Loucy (cell line): ENCODE data around the gene DLGAP1.

Experiments used
- H2AFZ ChIP-seq: fragments of 200-600 bp; sonication (generic); 2 replicates; pipeline ENCODE4 v1.6.0; 2016; ENCODE audit warnings: antibody characterized with exemption, mild to moderate bottlenecking, low read length, moderate library complexity
- H3F3A ChIP-seq: fragments of 200-600 bp; 2 replicates; pipeline ENCODE4 v1.6.0; 2016; ENCODE audit warnings: antibody characterized with exemption, low read depth, mild to moderate bottlenecking
- H3K27me3 ChIP-seq: fragments of 200-600 bp; sonication (generic); 2 replicates; pipeline ENCODE4 v1.6.1; 2014; ENCODE audit warnings: low read length, mild to moderate bottlenecking; ENCODE audit not compliant: insufficient read depth, poor library complexity, severe bottlenecking
- H3K36me3 ChIP-seq: fragments of 200-600 bp; sonication (generic); 2 replicates; pipeline ENCODE4 v1.6.1; 2016; ENCODE audit warnings: low read length; ENCODE audit not compliant: insufficient read depth
- H3K4me1 ChIP-seq: fragments of 200-600 bp; sonication (generic); 2 replicates; pipeline ENCODE4 v1.5.1; 2014; ENCODE audit warnings: low read length, mild to moderate bottlenecking; ENCODE audit not compliant: insufficient read depth, poor library complexity, severe bottlenecking
- H3K4me2 ChIP-seq: fragments of 200-600 bp; sonication (generic); 2 replicates; pipeline ENCODE4 v1.6.0; 2014; ENCODE audit warnings: antibody characterized with exemption, low read length, low read depth, mild to moderate bottlenecking; ENCODE audit not compliant: poor library complexity, severe bottlenecking
- H3K4me3 ChIP-seq: fragments of 200-600 bp; sonication (generic); 2 replicates; pipeline ENCODE4 v1.5.1; 2014; ENCODE audit warnings: low read length, mild to moderate bottlenecking, mixed read lengths; ENCODE audit not compliant: poor library complexity, severe bottlenecking
- H3K79me2 ChIP-seq: fragments of 200-600 bp; sonication (generic); 2 replicates; pipeline ENCODE4 v1.6.1; 2014; ENCODE audit warnings: low read length; ENCODE audit not compliant: insufficient read depth
- H3K9ac ChIP-seq: fragments of 200-600 bp; sonication (generic); 2 replicates; pipeline ENCODE4 v1.6.0; 2014; ENCODE audit warnings: mild to moderate bottlenecking, low read depth, low read length, moderate library complexity; ENCODE audit not compliant: poor library complexity, severe bottlenecking
- H3K9me2 ChIP-seq: fragments of 200-600 bp; sonication (generic); replicated peaks from 2 replicates; pipeline ENCODE4 v1.6.1; 2016; ENCODE audit warnings: low read depth, low read length, mixed read lengths
- H3K9me3 ChIP-seq: fragments of 200-600 bp; sonication (generic); 2 replicates; pipeline ENCODE4 v1.6.1; 2014; ENCODE audit warnings: mild to moderate bottlenecking, antibody characterized with exemption, low read length, low read depth; ENCODE audit not compliant: insufficient read depth
- H4K20me1 ChIP-seq: fragments of 200-600 bp; sonication (generic); 2 replicates; pipeline ENCODE4 v1.6.0; 2014; ENCODE audit warnings: antibody characterized with exemption, low read length, mild to moderate bottlenecking; ENCODE audit not compliant: insufficient read depth, poor library complexity, severe bottlenecking
- CTCF ChIP-seq: fragments of 200-600 bp; sonication (generic); conservative IDR thresholded peaks from 2 replicates; pipeline ENCODE4 v1.5.1; 2014; ENCODE audit warnings: mild to moderate bottlenecking, antibody characterized with exemption, low read length
- EZH2phosphoT487 ChIP-seq: fragments of 200-600 bp; IDR thresholded peaks from 2 replicates; pipeline ENCODE4 v1.6.1; 2018; ENCODE audit warnings: antibody characterized with exemption, mild to moderate bottlenecking, moderate library complexity, borderline replicate concordance

Gene DLGAP1

DNA sequence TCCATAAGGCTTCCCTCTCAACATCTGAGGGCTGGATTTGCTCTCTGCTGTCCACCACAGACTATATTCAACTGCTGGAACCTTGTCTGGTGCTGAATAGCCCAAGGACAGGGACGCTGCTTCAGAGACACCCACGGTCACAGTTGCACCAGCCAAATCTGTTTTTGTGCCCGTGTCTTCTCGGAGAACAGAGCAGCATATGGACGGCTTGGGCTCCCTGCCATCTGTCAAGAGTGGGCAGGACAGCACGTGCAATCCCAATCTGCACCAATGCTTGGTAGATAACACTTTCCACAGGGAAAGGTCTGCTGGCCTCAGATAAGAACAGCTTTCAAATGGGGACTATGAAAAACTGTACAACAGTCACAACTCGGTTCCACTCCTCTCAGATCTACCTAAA is 539.0 kb downstream of the DLGAP1 start:
- Histone ChIP-seq H3K9ac (no peak overlapping the region), H3F3A (no peaks in the 10 kb centered on the region), H4K20me1 (no peaks in the 10 kb centered on the region), H2AFZ (no peak overlapping the region), H3K9me2 (no peaks in the 10 kb centered on the region), H3K4me2 (no peak overlapping the region), H3K36me3 (no peaks in the 10 kb centered on the region), H3K4me1 (no peaks in the 10 kb centered on the region), H3K79me2 (no peaks in the 10 kb centered on the region), H3K27me3 (no peaks in the 10 kb centered on the region), H3K9me3 (no peaks in the 10 kb centered on the region), H3K4me3 (no peak overlapping the region)
- no peak for TF ChIP-seq EZH2phosphoT487
- no peak for TF ChIP-seq CTCF

GRCh38 chr18:3914833-3915610 is 540.1 kb downstream of the DLGAP1 start:
- H3K9me2 ChIP-seq, result no peaks in the 10 kb centered on the region
- H3K9me3 ChIP-seq, result no peaks in the 10 kb centered on the region
- H3K9ac ChIP-seq, result no peak overlapping the region
- no peaks in the 10 kb centered on the region for H3F3A ChIP-seq
- H3K4me2 ChIP-seq, result no peak overlapping the region
- H4K20me1 ChIP-seq, result no peaks in the 10 kb centered on the region
- no peaks in the 10 kb centered on the region for H3K27me3 ChIP-seq
- no peaks in the 10 kb centered on the region for H3K36me3 ChIP-seq
- no peak for TF ChIP-seq EZH2phosphoT487
- TF ChIP-seq CTCF, result no peak
- H3K4me3 ChIP-seq, result no peak overlapping the region
- H3K4me1 ChIP-seq, result no peaks in the 10 kb centered on the region
- no peaks in the 10 kb centered on the region for H3K79me2 ChIP-seq
- H2AFZ ChIP-seq, result no peak overlapping the region

DNA sequence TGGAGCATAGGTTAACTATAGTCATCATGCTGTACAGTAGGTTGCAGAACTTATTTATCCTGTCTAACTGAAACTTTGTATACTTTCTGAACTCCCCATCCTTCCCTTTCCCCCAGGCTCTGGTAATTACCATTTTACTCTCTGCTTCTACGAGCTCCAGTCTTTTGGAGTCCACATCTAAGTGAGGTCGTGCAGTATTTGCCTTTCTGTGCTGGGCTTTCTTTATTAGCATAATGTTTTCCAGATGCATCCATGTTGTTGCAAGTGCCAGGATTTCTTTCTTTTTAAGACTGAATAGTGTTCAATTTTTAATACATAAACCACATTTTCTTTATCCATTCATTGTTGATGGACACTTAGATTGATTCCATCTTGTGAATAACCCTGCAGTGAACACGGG is 541.0 kb downstream of the DLGAP1 start:
- no peak overlapping the region for H3K9ac ChIP-seq
- H3K79me2 ChIP-seq, result no peaks in the 10 kb centered on the region
- no peak overlapping the region for H2AFZ ChIP-seq
- H3K36me3 ChIP-seq, result no peaks in the 10 kb centered on the region
- TF ChIP-seq CTCF (no peak), EZH2phosphoT487 (no peak)
- H4K20me1 ChIP-seq, result no peaks in the 10 kb centered on the region
- H3K4me2 ChIP-seq, result no peak overlapping the region
- H3K9me3 ChIP-seq, result no peaks in the 10 kb centered on the region
- no peak overlapping the region for H3K4me3 ChIP-seq
- no peaks in the 10 kb centered on the region for H3K4me1 ChIP-seq
- no peaks in the 10 kb centered on the region for H3K9me2 ChIP-seq
- no peaks in the 10 kb centered on the region for H3F3A ChIP-seq
- no peaks in the 10 kb centered on the region for H3K27me3 ChIP-seq
